ENCODE data around the gene PIR.

Gene PIR

DNA sequence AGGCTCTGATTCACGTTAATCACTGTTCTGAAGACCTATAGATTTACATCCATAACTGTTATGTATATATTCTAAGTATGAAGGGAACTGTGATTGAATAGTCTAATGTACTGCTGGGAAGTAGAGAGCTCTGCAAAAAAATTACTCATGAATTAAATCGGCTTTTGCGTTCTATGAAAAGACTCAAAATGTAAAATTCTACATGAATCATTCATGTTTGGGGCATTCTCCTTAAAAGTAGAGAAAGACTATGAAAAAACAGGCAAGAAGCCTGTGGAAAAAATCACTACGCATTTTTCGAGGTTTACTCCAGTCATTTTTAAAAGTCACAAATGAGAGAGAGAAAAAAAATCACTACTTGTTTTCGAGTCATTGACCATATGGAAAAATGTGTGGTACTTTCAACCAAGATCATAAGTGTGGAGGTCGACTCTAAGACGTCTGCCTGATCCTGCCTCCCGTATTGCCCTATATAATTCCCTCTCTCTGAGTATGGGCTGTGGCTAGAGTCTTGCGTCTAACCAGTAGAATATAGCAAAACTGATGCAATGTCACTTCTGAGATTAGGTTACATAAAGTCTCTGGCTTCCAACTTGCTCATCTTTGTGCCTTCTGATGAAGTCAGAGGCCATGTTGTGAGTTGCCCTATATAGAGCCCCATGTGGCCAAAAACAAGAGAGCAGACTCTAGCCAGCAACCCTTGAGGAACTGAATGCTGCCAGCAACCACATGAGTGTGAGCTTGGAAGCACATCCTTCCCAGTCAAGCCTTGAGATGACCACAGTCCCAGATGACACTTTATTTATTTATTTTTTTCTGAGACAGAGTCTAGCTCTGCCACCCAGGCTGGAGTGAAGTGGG lies 76.8 kb downstream of the PIR start:
- no peak for DNase-seq

DNA sequence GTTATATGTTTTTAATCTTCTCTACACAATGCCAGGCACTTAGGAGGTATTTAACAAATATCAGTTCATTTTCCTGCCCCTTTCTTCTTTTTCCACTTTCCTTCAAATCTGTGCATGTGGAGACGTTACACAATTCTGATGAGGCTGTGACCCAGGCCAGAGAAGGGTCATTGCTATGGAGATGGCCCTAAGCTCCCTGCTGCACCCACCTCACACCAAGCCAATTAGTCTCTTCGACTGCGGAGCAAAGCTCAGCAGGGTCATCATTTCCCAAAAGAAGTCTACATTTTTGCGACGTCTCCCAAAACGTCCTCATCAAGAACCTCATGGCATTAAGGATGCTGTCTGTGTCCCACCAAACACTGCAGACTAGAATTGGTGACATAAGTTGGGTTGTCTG lies 80.0 kb downstream of the PIR start:
- no peak for DNase-seq

DNA sequence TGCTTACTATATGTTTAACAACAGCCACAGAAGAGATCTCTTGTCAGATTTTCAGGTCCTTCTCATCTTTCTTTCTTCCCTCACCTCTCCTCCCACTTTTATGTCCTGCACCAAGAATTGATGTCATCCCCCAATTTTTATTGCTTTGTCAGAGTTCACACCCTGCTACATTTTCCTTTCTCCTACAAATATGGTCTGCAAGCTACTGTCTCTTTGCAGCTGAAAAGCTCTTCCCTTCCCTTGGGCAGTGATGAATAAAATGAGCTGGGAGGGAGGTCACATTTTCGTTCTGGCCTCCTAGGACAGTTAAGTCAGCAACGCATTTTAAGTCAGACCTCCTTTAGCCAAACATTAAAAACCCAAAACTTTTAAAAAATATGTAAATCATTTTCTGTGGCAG lies 82.2 kb downstream of the PIR start:
- DNase-seq, result no peak

DNA sequence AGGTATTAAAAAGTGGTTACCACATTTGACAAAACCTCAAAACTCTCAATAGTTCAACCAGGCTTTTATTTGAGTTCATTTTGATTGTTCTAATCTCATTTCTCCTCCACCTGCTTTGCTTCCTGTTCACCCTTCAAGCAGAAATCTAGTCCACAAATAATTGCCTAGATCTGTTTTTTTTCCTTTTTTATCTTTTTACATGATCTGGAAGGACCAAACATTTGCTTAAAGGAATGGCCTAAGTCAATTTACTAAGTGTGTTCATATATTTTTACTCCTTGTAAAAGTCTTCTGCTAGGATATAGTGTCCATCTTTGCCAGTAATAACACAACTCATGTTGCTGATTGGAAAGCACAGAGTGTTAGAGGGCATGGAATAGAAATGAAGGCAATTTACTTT lies 82.7 kb downstream of the PIR start:
- no peak for DNase-seq

DNA sequence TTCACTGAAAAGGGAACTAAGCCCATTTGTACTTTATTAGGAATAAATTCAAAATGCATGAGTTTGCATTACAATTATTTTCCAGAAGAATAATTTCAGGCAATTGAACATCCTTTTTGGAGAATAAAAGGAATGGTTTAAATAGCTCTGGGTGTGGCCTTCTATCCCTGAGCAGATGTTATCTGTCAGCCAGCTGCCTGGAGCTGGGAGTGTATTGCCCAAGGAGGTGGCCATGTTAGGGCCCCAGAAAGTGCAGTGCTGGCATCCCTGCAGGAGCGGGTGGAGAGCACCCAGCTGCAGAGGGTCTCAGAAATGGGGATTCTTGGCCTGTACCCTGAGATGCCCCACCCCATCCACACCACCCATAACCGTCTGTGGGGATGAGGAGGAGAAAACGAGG lies 87.3 kb downstream of the PIR start:
- DNase-seq, result no peak

DNA sequence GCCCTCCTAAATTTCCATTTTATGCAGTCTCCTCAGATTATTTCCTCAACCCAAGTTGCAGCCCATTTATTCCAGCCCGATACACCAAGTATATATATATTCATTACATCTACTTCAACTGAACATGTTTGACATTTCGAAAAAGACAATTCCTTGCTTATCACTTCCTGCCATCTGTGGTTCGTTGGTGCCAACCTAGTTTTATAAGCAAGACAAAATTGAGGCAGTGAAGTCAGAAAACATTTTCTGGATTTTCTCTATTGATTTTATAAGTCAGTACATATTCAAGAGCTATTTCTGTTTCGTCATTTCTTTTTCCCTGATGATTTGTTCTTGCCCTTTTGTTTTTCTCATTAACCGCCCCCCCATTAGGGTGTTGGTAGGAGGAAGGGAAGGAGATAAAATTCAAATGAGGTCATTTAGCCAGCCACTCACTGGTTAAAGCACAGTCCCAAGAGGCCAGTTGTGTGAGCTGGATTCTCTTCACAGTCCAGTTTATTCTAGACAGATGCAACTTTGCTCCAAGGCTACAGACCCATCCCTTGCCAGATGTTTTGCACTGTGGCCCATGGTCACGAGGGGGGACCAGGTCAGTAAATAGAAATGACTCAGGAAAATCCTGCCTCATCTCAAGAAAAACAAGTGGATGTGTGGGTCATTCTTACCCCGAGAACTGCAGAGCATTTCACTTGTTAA lies 88.6 kb downstream of the PIR start:
- DNase-seq, result no peak

DNA sequence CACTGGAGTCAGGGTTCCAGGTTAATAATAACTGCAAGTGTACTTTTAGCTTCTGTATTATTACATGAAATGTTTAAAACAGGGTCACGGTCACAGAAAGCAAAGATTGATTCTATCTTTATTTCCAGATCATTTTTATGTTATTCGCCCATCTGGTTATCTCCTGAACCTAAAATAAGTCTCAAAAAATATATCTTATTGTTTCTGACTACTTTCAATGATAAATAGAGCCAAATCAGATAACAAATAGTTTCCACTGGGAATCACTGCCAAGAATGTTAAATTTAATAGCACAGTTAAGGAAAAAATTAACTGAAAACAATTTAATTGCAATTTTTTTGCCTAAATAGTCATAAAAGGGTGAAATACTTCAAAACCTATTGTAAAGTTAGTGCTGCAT lies 91.8 kb downstream of the PIR start:
- no peak for DNase-seq

DNA sequence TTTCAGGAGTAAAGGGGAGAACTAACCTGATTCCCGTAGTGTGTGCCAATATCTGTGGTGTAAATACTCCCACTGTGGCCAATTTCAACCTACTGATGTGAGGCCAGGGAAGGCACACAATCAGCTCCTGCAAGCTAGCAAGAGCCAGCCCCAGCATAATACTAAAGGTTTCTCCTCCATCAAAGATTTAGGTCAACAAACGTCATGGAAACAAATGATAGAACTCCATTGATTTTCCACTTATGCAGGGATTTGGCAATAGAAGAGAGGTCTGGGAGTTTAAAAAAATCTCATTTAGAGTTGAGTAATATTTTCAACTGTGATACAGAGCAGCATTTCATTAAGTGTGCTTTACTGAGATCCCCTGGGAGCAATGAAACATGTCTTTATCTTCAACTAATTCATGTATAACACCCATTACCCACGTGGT lies 93.2 kb downstream of the PIR start:
- no peak for DNase-seq

DNA sequence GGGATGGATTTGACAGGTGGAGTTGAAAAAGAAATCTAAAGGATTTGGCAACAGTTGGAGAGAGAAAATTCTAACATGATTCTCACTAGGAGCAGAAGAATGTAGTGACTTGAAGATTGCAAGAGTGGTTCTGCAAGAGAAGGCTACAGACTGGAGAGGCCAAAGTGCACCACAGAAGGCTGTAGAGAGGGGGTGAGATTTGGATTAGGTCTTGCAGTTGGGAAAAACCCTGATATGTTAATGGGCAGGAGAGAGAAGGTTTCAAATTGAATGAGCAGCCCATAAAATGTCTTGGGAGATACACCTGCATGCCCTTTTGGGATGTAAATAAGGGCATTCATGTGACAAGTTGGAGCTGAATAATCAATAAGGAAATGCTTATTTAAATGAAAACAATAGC lies 94.3 kb downstream of the PIR start:
- DNase-seq, result no peak

DNA sequence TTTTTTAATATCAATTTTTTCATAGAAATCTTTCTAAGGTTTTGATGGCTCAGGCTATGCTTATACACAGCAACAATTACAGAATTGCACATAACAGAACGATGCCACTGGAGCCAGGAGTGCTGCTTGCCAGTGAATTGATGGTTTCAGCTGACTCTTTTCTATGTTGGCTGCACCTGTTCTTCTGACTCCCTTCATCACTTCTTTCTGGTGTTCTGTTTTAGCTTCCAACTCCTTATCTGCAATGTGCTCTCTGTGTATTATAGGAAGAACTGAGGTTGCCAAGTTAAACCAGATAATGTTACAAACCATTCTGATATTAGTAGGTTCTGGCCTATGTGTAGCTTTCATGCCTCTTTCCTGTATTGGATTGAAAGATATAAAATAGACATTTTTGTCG lies 97.3 kb downstream of the PIR start:
- DNase-seq, result no peak

DNA sequence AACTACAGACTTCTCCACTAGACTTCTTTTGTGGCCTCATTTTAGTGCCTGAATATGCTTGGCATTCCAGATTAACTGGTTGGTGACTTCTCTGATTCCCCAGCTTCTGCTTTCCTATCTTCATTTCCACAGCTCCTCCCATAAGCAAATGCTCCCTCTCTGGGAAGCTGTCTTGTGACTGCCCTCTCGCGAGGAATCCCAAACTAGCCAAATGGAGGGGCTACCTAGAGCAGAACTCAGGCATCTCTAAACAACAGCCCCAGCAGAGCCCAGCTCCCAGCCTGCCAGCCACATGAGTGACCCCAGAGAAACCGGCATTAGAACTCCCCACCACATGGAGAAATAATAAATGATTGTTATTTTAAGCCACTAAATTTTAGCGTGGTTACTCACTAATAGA lies 101.3 kb downstream of the PIR start:
- DNase-seq, result no peak

DNA sequence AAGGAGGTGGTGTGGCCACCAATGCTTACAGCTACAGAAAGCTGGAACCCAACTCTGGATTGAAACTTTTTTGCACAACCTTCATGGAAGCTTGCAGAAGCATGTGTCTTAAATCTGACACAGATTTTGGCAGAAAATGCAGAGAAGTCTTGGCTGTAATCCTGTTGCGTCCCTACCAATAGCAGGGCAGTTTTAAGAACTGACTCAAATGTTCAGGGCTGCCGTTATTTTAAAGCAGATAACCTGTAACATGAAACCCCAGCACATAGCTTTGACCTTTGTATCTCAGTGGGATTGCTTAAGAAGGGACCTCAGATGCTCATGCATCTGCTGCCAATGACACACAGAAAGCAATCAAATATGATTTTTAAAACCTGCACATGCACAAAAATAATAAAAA lies 108.8 kb downstream of the PIR start, which contains the start of gene VEGFD:
VEGFD (minus strand) TSS at position 110 of the 400 bp plus-strand sequence. CDS start 467 bp downstream, outside the sequence.
- DNase-seq, result no peak

DNA sequence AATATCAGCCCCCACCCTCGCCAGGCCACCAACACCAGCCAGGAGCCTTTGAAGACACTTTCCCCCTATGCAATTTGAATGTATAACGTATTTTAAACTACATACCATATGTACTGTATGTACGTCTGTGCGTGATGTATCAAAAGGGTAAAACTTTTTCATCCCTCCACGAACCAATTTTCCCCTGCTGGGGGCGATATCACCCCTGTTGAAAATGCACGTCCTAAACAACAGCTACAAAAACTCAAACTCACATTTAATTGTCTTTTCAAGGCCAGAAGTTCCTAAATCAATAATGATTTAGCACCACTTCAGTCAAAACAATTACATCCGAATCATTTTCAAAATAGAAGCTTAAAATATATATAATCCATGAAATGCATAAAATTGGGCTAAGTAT lies 110.3 kb downstream of the PIR start:
- DNase-seq, result no peak

DNA sequence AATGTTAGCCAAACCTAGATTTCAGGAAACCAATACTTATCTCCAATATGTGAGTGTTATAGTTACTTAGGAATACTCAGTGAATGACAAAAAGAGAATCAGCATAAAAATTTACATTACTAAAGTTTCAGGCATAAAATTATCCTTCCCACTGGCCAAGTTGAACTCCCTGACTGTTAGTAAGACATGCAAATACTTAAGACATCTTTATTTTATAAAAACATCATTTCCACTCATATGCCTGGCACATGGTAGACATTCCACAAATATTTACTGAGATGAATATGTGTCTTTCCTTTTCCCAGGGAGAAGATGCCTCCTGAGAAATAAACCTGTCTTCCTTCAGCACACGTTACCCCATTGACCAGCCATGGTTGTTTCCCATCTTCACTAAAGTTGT lies 116.2 kb downstream of the PIR start:
- no peak for DNase-seq

DNA sequence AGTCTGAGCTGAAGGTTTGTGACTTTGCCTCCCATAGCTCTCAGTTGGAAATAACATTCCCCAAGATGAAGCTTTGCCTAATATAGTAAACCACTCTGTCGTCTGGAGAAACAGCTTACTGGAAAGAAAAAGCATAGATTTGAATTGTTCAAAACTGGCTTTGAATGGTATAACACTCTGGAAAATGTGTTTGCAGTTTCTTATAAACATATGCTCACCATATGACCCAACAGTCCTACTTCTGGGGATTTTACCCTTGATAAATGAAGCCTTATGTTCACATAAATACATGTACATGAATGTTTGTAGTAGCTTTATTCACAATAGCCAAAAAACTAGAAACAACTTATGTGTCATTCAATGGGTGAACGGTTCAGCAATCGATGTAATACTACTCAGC lies 119.2 kb downstream of the PIR start:
- no peak for DNase-seq

DNA sequence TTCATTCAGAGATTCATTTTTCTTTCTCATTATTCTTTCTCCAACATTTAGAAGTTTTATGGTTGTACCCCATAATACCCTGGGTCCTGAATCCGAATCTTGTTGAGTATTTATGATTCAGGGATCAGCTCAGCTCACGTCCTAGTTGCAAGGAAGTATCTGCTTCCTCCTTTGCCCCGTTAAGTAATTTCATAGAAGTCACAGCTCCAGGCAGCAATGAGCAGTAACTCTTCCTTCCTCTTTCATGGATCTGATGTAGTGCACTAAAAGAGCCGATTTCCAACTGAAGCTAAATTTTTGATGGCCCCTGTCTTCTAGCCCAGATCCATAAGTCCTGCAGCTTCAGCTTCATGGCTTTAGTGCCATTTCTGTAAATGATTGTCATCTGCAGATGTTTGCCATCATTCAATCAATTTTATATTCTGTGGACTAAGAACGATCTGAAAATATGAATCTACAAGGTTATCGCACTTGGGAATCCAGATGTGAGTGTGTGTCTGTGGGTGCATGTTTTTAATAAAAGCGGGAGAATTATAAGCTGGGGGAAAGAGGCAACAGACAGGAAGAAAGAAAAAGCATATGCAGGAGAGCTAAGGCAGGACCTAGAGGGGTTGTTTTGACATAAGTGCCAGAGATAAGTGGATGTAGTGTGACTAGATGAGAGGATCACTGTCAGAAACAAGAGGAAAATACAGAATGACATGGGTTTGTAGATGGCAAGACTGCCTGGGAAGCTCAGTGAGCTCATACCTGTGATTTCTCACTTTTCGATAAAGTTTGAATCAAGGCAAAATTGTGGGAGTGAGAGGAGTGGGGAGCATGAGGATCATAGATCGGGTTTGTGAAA lies 126.4 kb downstream of the PIR start:
- DNase-seq, result no peak

DNA sequence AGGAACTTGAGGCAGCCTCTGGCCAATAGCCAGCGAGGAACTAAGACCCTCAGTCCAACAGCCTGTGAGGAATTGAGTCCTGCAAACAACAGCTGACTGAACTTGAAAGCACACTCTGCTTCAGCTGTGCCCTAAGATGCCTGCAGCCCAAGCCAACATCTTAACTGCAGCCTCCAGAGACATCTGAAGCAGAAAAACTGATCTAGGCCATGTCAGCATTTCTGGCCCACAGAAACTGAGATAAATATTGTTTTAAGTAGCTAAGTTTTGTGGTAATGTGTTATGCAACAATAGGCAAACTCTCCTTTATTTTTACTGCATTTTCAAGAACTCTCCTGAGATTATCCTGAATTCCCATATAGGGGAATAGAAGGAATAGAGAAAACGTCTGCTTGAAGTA lies 133.4 kb downstream of the PIR start:
- DNase-seq, result no peak

DNA sequence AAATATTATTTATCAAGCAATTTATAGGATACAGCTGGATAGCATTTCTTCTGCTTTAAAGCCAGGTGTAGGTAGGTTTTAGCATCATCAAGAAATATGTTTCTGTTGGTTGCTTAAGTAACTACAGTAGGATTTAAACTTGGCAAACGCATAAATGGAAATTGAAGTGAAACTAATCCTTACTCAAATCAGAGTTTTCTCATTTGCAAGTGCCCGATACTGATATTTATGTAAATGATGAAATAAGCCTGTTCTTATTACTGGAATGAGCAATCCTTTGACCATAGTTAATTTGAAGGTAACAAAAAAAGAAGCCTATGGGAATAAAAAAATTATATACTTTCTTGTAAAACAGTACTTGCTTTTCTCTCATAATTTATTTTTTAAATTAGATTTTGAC lies 134.6 kb downstream of the PIR start:
- DNase-seq, result no peak

DNA sequence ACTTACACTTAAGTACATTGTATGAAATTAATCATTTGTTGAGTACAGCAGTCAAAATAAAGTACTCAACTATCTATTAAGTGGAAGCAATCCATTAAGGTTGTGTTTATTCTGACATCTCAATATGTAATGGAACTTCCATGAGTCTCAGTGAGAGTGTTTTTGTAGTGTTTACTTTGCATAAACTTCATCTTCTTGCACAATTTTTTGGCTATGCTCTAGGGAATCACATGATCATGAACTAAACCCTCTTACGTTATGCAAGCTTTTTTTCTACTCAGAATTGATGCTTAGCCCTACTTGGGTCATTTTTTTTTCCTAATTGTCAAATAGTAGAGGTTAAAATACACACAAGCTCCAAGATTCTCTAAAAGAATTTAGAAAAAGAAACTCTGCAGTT lies 136.7 kb downstream of the PIR start:
- DNase-seq, result no peak

DNA sequence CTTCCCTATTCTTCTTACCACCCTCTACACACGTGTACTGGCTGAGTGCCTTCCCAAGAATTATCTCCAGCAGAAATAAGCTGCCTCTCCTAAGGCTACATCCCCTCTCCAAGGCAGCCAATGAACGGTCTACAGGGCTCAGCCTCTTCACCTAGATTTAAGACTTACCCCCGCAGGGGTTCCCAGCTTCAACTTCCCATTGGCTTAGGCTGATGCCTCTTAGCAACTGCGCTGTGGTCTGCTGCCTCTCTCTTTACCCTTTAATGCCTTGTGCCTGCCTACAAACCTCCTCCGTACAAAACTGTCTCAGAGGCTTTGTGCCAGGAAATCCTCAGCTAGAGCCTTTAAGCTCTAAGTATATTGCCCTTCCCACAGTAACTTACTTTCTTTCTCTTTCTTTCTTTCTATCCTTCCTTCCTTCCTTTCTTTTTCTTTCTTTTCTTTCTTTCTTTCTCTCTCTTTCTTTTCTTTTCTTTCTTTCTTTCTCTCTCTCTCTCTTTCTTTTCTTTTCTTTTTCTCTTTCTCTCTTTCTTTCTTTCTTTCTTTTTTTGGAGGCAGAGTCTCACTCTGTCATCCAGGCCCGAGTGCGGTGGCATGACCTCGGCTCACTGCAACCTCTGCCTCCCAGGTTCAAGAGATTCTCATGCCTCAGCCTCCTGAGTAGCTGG lies 142.7 kb downstream of the PIR start:
- no peak for DNase-seq

DNA sequence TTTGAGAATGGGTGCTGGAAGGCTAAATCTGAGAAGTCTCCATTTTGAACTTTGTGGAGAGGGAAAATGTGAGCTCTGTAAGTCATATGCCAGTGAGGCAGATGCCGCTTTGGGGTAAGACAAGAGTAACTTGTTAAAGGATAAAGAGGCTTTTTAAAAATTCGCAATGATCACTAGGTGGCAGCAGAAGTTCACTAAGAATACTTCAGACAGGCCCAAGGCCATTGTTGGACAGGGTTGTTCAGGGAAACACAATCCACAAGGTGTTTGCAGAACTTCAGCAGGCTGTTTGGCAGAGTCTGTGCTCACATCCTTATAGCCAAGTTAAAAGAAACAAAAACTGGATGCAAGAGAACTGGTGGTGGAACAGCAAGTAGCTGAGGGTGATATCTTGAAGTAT lies 144.1 kb downstream of the PIR start:
- peak; percentile 6 for DNase-seq

DNA sequence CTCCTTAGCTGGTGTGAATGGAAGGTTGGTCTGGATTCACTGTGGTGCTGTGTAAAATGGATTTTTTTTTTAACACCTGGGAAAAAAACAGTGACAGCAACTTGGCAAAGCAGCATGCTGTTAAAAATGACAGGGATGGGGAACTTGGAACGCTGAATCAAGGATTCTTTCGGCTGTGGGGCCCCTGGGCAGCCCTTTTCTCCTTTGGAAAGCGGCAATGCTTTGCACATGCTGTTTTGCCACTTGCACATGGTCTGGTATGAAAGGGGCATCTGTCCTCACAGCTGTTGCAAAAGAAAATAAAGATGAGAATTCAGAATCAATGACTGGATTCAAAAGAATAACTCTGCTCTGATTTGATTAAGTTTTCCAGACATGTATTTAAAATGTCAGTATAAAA lies 147.2 kb downstream of the PIR start:
- no peak for DNase-seq

DNA sequence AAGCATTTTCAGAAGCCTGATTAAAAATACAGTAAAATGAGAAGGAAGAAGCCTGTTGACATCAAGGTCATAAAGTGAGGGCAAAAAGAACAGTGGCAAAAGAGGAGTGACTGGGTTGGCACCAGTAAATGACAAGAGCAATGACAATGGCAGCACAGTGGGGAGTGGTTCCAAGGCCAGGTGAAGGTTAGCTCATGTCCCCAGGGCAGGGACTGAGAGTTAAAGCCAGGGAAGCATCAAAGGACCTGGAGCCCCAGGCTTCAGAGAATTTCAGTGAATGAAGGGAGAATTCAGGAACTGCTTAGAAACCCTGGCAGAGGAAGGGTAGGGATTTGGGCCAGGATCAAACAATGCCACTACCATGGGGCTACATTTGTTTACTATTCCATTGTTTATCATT lies 149.0 kb downstream of the PIR start:
- DNase-seq, result no peak

Measured in NCI-H1417 treated with DMSO at 0.1 percent for 48 hours (cell line).